Measurements from ENCODE around the gene TNS1. TPM values are rescaled to one million over a fixed set of nuclear protein-coding genes. Genes with fewer than 3 reads are reported as not detected.
"Not testable (repeated sequence)": the region's sequence is repeated elsewhere in the genome, so short reads cannot be mapped to it uniquely, and the experiment has no call there.

TNS1 gene
- total RNA-seq, 1 donor from 2014 or later = 54.5 TPM

GRCh38 chr2:218020966-218021535 lies 18.3 kb upstream of the TNS1 start:
- H3K4me3 ChIP-seq (ENCODE audit: low read depth, low read length) = no peak overlapping the region
- peaks cover 3% of the 10 kb centered on the region for H3K27me3 ChIP-seq (ENCODE audit: control insufficient read depth, insufficient read depth, low read length)
- DNase-seq (ENCODE audit: low read depth) = no peak
- H3K36me3 ChIP-seq (ENCODE audit: control insufficient read depth, insufficient read depth, low read length) = no peaks in the 10 kb centered on the region
- TF ChIP-seq CTCF (IDR thresholded peaks at IDR 0.05; ENCODE audit: insufficient read depth, low read length, poor library complexity, severe bottlenecking) = no peak

GRCh38 chr2:218020281-218020680 lies 17.5 kb upstream of the TNS1 start:
- no peak for TF ChIP-seq CTCF (IDR thresholded peaks at IDR 0.05; ENCODE audit: insufficient read depth, low read length, poor library complexity, severe bottlenecking)
- peaks cover 3% of the 10 kb centered on the region for H3K27me3 ChIP-seq (ENCODE audit: control insufficient read depth, insufficient read depth, low read length)
- no peaks in the 10 kb centered on the region for H3K36me3 ChIP-seq (ENCODE audit: control insufficient read depth, insufficient read depth, low read length)
- DNase-seq (ENCODE audit: low read depth) = no peak
- no peak overlapping the region for H3K4me3 ChIP-seq (ENCODE audit: low read depth, low read length)

GRCh38 chr2:218019411-218020060 lies 16.7 kb upstream of the TNS1 start:
- peaks cover 3% of the 10 kb centered on the region for H3K27me3 ChIP-seq (ENCODE audit: control insufficient read depth, insufficient read depth, low read length)

GRCh38 chr2:218018842-218019125 lies 16.0 kb upstream of the TNS1 start:
- not testable (repeated sequence) for DNase-seq (ENCODE audit: low read depth)

More at GRCh38 chr2:218019411-218020060, 16.7 kb upstream of the TNS1 start:
- no peak for DNase-seq (ENCODE audit: low read depth)
- no peak for TF ChIP-seq CTCF (IDR thresholded peaks at IDR 0.05; ENCODE audit: insufficient read depth, low read length, poor library complexity, severe bottlenecking)
- Histone ChIP-seq H3K36me3 (ENCODE audit: control insufficient read depth, insufficient read depth, low read length) (no peaks in the 10 kb centered on the region), H3K4me3 (ENCODE audit: low read depth, low read length) (no peak overlapping the region)

GRCh38 chr2:218017211-218018053 lies 14.6 kb upstream of the TNS1 start:
- H3K36me3 ChIP-seq (ENCODE audit: control insufficient read depth, insufficient read depth, low read length) = no peaks in the 10 kb centered on the region
- H3K27me3 ChIP-seq (ENCODE audit: control insufficient read depth, insufficient read depth, low read length) = peaks cover 2% of the 10 kb centered on the region
- H3K4me3 ChIP-seq (ENCODE audit: low read depth, low read length) = no peak overlapping the region
- no peak for DNase-seq (ENCODE audit: low read depth)
- TF ChIP-seq CTCF (IDR thresholded peaks at IDR 0.05; ENCODE audit: insufficient read depth, low read length, poor library complexity, severe bottlenecking) = no peak

More at GRCh38 chr2:218018842-218019125, 16.0 kb upstream of the TNS1 start:
- not testable (repeated sequence) for H3K27me3 ChIP-seq (ENCODE audit: control insufficient read depth, insufficient read depth, low read length); H3K4me3 ChIP-seq (ENCODE audit: low read depth, low read length); H3K36me3 ChIP-seq (ENCODE audit: control insufficient read depth, insufficient read depth, low read length)

- no peak for TF ChIP-seq CTCF (IDR thresholded peaks at IDR 0.05; ENCODE audit: insufficient read depth, low read length, poor library complexity, severe bottlenecking)
- no peaks in the 10 kb centered on the region for H3K36me3 ChIP-seq (ENCODE audit: control insufficient read depth, insufficient read depth, low read length)
- H3K27me3 ChIP-seq (ENCODE audit: control insufficient read depth, insufficient read depth, low read length) = peaks cover 3% of the 10 kb centered on the region
- DNase-seq (ENCODE audit: low read depth) = no peak
- no peak overlapping the region for H3K4me3 ChIP-seq (ENCODE audit: low read depth, low read length)
Observed at GRCh38 chr2:218016810-218017209, 14.0 kb upstream of the TNS1 start.

All from kidney epithelial cell (primary cell).